Activated gamma-delta T cell treated with Interleukin-2 at 50 U/mL for 16 hours (primary cell): Measurements from ENCODE around the gene TTC28.
"Not testable (repeated sequence)": the region's sequence is repeated elsewhere in the genome, so short reads cannot be mapped to it uniquely, and the experiment has no call there.

Experiments
- DNase-seq: peaks from one replicate; pipeline ENCODE4 v3.0.0-alpha.2; 2020

Gene TTC28

GRCh38 chr22:28402060-28402459 is 277.6 kb downstream of the TTC28 start:
- no peak for DNase-seq

DNA sequence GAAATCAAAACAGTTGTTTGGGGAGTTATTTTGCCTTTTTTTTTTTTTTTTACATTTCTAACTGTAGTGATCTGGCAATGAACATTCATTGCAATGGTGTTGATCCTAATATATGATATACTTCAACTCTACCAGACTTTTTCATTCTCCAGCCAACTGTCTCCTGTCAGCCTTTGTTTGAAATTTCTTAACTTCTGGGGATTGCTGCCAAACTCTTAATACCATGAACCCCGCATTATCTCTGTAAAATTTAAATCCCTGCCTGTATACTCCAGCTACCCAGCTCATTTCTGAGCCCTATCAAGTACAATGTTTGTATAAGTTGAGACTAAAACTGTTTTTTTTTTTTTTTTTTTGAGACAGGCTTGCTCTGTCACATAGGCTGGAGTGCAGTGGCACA is 280.7 kb downstream of the TTC28 start:
- no peak for DNase-seq

- no peak for DNase-seq
Observed at GRCh38 chr22:28398355-28398754, 281.3 kb downstream of the TTC28 start.

DNA sequence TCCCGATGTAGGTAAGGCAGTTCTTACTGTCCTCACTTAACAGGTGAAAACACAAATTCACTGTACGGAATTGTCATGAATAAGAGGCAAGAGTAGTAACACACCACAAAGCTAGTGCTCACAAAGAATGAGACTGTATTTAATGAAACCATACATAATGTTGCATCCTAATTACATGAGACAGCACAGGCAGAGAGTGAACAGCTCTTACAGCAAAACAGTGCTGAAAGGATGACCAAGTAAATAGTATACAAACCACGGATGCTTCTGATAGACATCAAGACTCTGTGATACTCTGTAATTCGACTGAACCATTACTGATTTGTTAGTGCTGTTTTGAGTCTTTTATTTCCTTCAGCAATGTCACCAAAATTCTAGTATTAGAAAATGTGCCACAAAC is 282.3 kb downstream of the TTC28 start:
- DNase-seq = no peak

DNA sequence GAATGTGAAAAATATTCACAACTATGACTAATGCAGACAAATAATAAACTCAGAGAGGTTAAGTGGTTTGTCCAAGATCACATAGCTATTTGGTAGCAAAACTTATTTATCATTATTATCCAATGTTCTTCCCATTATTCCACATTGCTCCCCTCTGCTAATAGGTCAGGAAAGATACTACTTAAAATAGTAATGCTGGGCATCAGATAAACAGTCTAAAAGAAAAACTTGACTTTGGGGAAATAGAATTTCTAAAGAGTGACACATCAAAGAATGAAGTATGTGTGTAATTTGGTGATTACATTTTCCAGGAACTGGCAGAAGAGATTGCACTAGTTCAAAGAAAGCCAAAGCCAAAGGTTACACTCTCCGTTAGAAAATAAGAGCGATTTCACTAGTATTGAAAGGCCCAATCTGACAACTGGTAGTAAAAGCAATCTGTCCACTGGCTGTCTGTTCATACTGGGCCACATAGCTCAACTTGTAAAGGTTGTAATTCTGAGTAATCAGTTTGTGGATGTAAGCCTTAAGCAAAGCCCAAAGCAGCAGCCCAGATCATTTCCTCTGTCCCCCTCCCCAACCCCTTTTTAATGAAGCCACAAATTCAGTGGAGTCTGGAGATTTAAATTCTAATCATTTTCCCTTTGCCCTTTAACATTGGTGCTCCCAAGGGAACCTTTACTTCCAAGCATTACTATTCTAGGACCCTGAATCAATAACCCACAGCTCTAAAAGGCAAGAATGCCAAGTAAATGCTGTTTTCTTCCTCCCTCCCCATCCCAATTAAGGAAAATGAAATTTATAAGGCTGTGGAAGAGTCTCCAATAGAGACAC is 283.5 kb downstream of the TTC28 start:
- no peak for DNase-seq

- no peak for DNase-seq
Observed at GRCh38 chr22:28395520-28395919, 284.1 kb downstream of the TTC28 start.

GRCh38 chr22:28394513-28395110 is 285.0 kb downstream of the TTC28 start:
- DNase-seq = no peak

DNA sequence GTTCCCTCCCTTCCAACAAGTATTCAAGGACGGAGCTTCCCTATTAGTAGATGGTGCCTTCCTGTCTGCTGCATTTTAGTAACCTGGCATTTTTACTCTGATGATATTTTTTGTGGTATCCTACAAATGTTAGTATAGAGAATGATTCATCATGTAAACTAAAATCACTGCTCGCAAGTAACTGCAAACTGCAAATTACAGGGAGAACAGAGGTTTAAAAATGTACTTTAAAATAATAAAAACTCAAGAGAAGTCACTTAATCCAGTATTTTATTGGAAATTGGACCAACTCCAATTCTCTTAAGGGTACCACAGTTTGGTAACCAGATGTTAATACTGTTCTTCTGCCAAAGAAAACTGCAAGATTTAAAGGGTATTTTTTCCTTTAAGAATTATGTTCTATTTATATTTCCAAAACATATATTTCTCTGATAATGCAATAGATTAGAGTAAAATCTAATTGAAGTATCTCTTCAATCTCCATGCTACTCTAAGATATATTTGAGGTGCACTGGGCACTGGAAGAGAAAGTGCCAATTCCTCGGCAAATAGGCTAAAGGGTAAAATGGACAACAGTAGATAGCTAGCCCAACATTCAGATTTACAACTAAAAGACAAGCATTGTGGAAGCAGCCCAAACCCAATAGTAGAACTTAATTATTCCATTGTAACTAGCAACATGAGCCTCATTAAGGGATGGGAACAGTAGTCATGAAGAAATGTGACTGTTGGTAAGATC is 298.0 kb downstream of the TTC28 start:
- no peak for DNase-seq

DNA sequence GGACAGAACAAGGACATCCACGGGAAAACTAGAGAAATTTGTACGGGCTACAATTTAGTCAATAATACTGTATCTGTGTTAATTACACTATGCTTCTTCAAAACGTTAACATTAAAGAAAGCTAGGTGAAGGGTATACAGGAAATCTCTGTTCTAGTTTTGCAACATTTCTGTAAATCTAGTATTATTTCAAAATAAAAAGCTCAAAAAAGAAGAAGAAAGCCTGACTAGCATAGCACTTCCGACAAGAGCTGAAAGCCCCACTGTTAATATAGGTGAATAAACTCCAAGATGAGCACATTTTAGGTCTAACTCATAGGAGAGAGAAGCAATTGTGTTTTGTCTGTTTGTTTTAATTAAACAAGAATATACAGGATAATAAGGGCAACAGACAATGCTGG is 299.7 kb downstream of the TTC28 start:
- no peak for DNase-seq

DNA sequence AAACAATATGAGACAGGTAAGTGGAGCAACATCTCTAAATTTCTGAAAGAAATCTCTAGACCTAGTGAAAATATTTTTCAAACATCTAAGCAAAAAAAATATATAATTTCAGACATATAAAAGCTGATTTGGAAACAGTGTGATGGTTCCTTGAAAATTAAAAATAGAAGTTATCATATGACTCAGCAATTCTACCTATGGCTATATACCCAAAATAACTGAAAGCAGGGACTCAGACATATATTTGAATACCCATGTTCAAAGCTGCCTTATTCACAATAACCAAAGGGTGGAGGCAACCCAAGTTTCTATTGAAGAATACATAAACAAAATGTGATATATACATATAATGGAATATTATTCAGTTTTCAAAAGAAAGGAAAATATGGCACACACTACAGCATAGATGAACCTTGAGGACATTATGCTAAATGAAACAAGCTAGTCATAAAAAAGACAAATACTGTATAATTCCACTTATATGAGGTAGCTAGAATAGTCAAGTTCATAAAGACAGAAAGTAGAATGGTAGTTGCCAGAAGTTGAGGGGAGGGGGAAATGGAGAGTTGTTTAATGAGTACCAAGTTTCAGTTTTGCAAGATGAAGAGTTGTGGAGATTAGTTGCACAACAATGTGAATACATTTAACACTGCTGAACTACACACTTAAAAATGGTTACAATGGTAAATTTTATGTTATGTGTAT is 300.4 kb downstream of the TTC28 start:
- no peak for DNase-seq

DNA sequence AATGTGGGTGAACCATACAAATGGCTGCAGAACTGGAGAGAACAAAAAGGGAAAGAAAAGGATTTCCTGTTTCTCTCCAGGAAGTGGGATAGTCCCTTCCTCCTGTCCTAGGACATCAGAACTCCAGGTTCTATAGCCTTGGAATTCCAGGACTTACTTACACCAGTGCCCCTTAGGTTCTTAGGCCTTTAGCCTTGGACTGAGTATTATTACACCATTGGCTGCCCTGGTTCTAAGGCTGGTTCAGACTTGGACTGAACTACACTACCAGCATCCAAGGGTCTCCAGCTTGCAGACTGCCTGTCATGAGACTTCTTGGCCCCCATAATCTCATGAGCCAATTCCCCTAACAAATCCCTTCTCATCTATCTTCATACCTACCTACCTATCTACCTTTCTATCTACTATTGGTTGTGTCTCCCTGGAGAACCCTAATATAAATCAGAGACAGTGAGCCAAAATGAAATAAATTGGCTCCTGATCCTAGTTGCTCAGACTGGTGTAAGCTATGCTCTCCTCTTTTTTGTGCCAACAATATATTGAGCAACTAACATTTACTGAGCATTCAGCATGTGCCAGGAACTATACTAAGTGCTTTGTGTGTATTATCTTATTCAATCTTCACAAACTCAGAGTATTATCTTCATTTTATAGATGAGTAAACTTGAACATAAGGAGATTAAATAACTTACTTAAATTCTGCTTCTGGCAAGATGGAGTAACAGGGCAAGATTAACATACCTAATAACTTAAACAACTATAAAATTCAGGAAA is 303.7 kb downstream of the TTC28 start:
- no peak for DNase-seq

DNA sequence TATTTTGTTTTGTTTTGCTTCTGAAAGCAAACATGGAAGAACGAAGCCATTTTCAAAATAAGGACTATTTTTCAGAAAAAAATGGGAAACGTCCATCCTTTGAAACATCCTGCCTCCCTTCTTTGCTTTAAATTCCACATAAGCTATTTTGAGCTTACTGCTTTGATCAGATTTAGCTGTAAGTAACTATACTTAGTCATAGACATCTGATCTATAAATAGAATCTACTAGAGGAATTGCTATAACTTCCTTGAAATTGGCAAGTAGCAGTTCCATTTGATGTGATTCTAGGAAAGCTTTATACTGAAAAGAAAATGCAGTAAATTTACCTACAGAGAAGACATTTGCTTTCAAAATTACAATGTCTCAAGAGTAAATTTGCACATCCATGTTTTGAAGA is 305.8 kb downstream of the TTC28 start:
- no peak for DNase-seq

GRCh38 chr22:28369854-28370253 is 309.8 kb downstream of the TTC28 start:
- DNase-seq = no peak

GRCh38 chr22:28366856-28367255 is 312.8 kb downstream of the TTC28 start:
- no peak for DNase-seq

DNA sequence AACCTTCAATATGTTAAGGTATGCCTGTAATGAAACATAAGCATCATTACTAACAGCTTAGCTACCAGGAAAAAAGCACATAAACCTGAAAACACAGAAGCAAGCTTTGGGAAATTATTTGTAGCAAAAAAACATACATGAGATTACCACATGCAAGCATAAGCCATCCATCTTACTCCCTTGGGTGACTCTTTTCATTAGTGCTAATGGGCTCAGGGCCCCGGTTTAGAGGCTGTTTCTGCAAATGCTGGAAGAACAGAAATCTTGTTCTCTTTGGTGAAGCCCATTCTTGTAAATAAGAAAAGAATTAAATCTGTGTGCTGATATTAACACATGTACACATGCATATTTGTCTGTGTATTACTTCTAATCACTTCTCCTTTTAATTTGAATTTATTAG is 314.3 kb downstream of the TTC28 start:
- DNase-seq = no peak

GRCh38 chr22:28364105-28364504 is 315.5 kb downstream of the TTC28 start:
- not testable (repeated sequence) for DNase-seq

DNA sequence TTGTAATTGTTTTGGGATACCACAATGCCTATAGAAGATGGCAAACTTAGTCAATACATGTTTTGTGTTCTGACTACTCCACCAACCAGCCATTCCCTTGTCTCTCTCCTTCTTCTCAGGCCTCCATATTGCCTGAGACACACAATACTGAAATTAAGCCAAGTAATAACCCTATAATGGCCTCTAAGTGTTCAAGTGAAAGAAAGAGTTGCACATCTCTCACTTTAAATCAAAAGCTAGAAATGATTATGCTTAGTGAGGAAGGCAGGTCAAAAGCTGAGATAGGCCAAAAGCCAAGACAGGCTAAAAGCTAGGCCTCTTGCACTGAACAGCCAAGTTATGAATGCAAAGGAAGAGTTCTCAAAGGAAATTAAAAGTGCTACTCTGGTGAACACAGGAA is 318.7 kb downstream of the TTC28 start:
- DNase-seq = no peak

DNA sequence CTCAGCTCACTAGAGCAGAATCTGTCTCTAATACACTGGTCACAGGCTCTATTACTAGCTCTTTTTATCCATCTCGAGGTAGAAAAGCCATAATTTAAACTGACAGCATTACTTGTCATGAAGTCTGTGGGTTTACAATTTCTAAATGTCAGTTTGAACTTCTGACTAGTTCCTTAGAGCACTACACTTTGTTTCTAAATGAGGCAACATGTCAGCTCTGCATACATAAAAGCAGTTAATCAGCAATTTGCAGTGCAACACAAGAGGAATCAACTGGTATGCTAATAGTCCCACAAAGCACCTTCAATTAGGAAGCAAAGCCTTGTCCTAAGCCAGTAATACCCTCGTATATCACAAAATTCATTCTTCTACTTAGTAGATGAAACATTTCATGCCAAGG is 321.3 kb downstream of the TTC28 start:
- DNase-seq = no peak

GRCh38 chr22:28357193-28357592 is 322.4 kb downstream of the TTC28 start:
- DNase-seq = no peak

GRCh38 chr22:28351476-28351875 is 328.2 kb downstream of the TTC28 start:
- no peak for DNase-seq

DNA sequence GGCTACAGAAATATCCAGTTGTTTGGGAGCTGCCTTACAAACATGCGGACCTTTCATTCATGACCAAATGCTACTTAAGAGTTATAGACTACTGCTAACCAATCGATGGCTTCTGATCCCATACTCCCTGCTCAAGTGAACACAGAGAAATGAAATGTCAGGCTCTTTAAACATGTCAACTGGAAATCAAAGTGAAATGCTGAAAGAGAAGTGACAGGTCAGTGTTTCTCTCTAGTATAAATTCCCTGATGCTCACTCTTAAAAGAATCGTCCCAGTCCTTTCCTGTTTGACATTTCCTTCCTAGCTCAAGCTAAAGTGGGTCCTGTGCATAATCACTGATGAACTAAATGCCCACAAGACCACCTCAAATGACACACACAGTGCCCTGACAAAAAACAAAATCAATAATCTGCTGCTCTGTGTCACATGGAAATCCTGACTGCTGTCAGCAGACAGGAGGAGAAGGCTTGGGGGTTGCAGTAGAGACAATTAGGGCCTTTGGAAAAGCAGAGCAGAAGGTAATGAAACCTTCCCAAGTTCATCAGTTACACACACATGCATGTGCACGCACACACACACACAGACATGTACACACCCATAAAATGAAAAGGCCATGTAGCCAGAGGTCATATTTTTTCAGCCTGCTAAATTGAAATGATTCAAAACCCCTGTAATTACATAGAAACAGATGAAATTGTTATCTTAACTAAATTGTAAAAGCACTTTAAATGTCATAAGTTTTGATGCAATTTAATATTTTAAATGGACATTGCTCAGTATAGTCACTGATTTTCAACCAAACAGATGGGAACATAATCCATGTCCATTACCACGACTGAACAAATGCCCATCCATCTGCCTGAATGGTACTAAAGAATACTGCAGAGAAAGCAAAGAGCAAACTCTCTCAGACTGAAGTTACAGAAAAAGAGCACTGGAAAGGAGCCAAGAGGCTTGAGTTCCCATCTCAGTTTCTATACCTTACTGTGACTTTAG is 330.7 kb downstream of the TTC28 start:
- DNase-seq = no peak
